K562 (cell line): ENCODE measurements around the gene NLRP6. TPM values are rescaled to one million over a fixed set of nuclear protein-coding genes. Genes with fewer than 3 reads are reported as not detected.
"Not testable (repeated sequence)": the region's sequence is repeated elsewhere in the genome, so short reads cannot be mapped to it uniquely, and the experiment has no call there.

Source experiments
- ATAC-seq: fragments of 200-7000 bp; cut with Tn5 transposase; 3 replicates; pipeline ENCODE4 v1.9.1; 2020; ENCODE audit warnings: moderate library complexity
- BruUV-seq: library from RNA; stranded (reverse); fragments of 400-500 nt; replicated peaks from 2 replicates; lab custom pipeline; 2021; lab: Mats Ljungman, UMichigan
- CTCF ChIA-PET: fragments of 300-600 bp; formaldehyde crosslinking; extraction: SDS; loops from one replicate; lab custom pipeline; 2021; ENCODE audit warnings: low intra/inter-chr PET ratio; lab: Yijun Ruan, JAX
- POLR2A ChIA-PET: fragments of 300-600, 350-650 bp; sonication (Branson Sonifier 250); formaldehyde crosslinking; extraction: SDS; loops from one replicate; lab custom pipeline; 2021; ENCODE audit warnings: antibody characterized with exemption, inconsistent platforms; lab: Yijun Ruan, JAX
- DNase-seq, 4 experiments: peaks; one replicate each; pipeline versions ENCODE4 v3.0.0 to v3.0.0-alpha.2; 2011 to 2018; ENCODE audit warnings: low spot score in 3 of 4, mixed read lengths in 3 of 4; ENCODE audit errors: extremely low read depth in 1 of 4
- FAIRE-seq: peaks from 2 replicates; lab custom pipeline; 2011; peaks lifted over from hg19 to GRCh38; lab: Jason Lieb, UNC
- H2AFZ ChIP-seq: 2 replicates; pipeline ENCODE4 v1.6.0; 2011; ENCODE audit warnings: low read depth, low read length, control low read depth, inconsistent platforms
- H3K27ac ChIP-seq: fragments of 200-600 bp; 3 replicates; pipeline ENCODE4 v1.8.0; 2011; ENCODE audit warnings: low read depth, mild to moderate bottlenecking, control low read depth, inconsistent platforms, low read length, moderate library complexity, mixed read lengths; ENCODE audit errors: extremely low read depth
- H3K27me3 ChIP-seq, 2 experiments: fragments of 300-600 bp in 1 of 2; 2 replicates in 1 of 2; 3 replicates in 1 of 2; pipeline versions ENCODE4 v1.6.0 to v1.8.0; 2011; ENCODE audit warnings: inconsistent platforms in 2 of 2, low read length in 2 of 2, mild to moderate bottlenecking in 1 of 2, mixed read lengths in 1 of 2, moderate library complexity in 1 of 2; ENCODE audit not compliant: control insufficient read depth in 2 of 2, insufficient read depth in 2 of 2
- H3K36me3 ChIP-seq: fragments of 300-600 bp; 3 replicates; pipeline ENCODE4 v1.8.0; 2011; ENCODE audit warnings: mild to moderate bottlenecking, low read length, inconsistent platforms; ENCODE audit not compliant: control insufficient read depth, insufficient read depth
- H3K4me1 ChIP-seq, 2 experiments: fragments of 200-600 bp in 1 of 2; replicated peaks in 1 of 2; 2 replicates in 1 of 2; 3 replicates in 1 of 2; pipeline versions ENCODE4 v1.5.1 to v1.8.0; 2011; ENCODE audit warnings: inconsistent platforms in 2 of 2, low read length in 2 of 2, mild to moderate bottlenecking in 1 of 2, mixed read lengths in 1 of 2, moderate library complexity in 1 of 2; ENCODE audit not compliant: control insufficient read depth in 2 of 2, insufficient read depth in 2 of 2
- H3K4me2 ChIP-seq: 2 replicates; pipeline ENCODE4 v1.6.1; 2011; ENCODE audit warnings: low read length, control low read depth, inconsistent platforms, mixed read lengths; ENCODE audit not compliant: insufficient read depth
- H3K4me3 ChIP-seq: fragments of 200-600 bp; sonication (generic), shearing (Covaris generic); 2 replicates; pipeline ENCODE4 v1.5.1; 2016; ENCODE audit warnings: control low read depth, inconsistent platforms
- H3K79me2 ChIP-seq: fragments of 200-600 bp; 3 replicates; pipeline ENCODE4 v1.8.0; 2011; ENCODE audit warnings: low read length, inconsistent platforms; ENCODE audit not compliant: control insufficient read depth, insufficient read depth
- H3K9ac ChIP-seq, 2 experiments: 2 replicates each; pipeline versions ENCODE4 v1.6.0 to v1.6.1; 2011; ENCODE audit warnings: low read depth in 2 of 2, low read length in 2 of 2, control low read depth in 1 of 2, inconsistent platforms in 1 of 2, mild to moderate bottlenecking in 1 of 2, mixed read lengths in 1 of 2; ENCODE audit not compliant: insufficient read depth in 1 of 2
- H3K9me1 ChIP-seq: one replicate; pipeline ENCODE4 v1.6.0; 2011; ENCODE audit warnings: inconsistent platforms, mild to moderate bottlenecking, low read length, moderate library complexity; ENCODE audit not compliant: control insufficient read depth, insufficient read depth
- H3K9me3 ChIP-seq: replicated peaks from 2 replicates; pipeline ENCODE4 v1.5.1; 2011; ENCODE audit warnings: low read depth, low read length, inconsistent platforms; ENCODE audit not compliant: control insufficient read depth, insufficient read depth
- H4K20me1 ChIP-seq: replicated peaks from 2 replicates; pipeline ENCODE4 v1.6.1; 2011; ENCODE audit warnings: low read length, inconsistent platforms, mixed read lengths; ENCODE audit not compliant: control insufficient read depth, insufficient read depth
- CBFA2T2 ChIP-seq: fragments of 450-650 bp; conservative IDR thresholded peaks from 2 replicates; pipeline ENCODE4 v1.6.1; 2017; ENCODE audit warnings: mild to moderate bottlenecking
- DMBX1 ChIP-seq: fragments of 250-450 bp; sonication (Bioruptor Pico); IDR thresholded peaks from 2 replicates; pipeline ENCODE4 v1.8.0; 2022; ENCODE audit warnings: inconsistent platforms, mild to moderate bottlenecking, moderate library complexity, borderline replicate concordance
- HDAC1 ChIP-seq, 2 experiments: fragments of 450-650 bp; IDR thresholded peaks; 2 replicates each; pipeline ENCODE4 v1.6.1; 2016 to 2017; ENCODE audit warnings: inconsistent platforms in 1 of 2, mild to moderate bottlenecking in 1 of 2, moderate library complexity in 1 of 2
- MAFF ChIP-seq: IDR thresholded peaks from 2 replicates; pipeline ENCODE4 v1.6.1; 2012; ENCODE audit warnings: low read length, improper control_type of control experiment
- NFIC ChIP-seq: fragments of 450-650 bp; IDR thresholded peaks from 2 replicates; pipeline ENCODE4 v1.6.1; 2017; ENCODE audit warnings: mild to moderate bottlenecking, inconsistent platforms
- NR2C1 ChIP-seq, 2 experiments: fragments of 450-650 bp; IDR thresholded peaks; 2 replicates each; pipeline ENCODE4 v1.6.1; 2017; ENCODE audit warnings: mild to moderate bottlenecking in 2 of 2, antibody characterized with exemption in 1 of 2, inconsistent platforms in 1 of 2, missing compliant biosample characterization in 1 of 2, missing genetic modification characterization in 1 of 2
- RBFOX2 ChIP-seq: fragments of 200-400 bp; formaldehyde crosslinking; IDR thresholded peaks from 2 replicates; pipeline ENCODE4 v1.6.1; 2017; ENCODE audit warnings: low read depth, mild to moderate bottlenecking, low read length, moderate library complexity
- TCF3 ChIP-seq: sonication (generic); formaldehyde crosslinking; IDR thresholded peaks from 2 replicates; pipeline ENCODE4 v1.4.0; 2020; ENCODE audit warnings: mild to moderate bottlenecking, missing genetic modification reagents
- USF1 ChIP-seq: sonication (generic); formaldehyde crosslinking; IDR thresholded peaks from 2 replicates; pipeline ENCODE4 v1.9.0; 2022; ENCODE audit warnings: mild to moderate bottlenecking, missing genetic modification reagents
- ZNF316 ChIP-seq: fragments of 450-650 bp; IDR thresholded peaks from 2 replicates; pipeline ENCODE4 v1.6.1; 2016
- ZNF766 ChIP-seq: fragments of 200-800 bp; sonication (Bioruptor generic); conservative IDR thresholded peaks from 2 replicates; pipeline ENCODE4 v1.6.1; 2016; ENCODE audit warnings: missing genetic modification characterization, missing compliant biosample characterization
- WGBS: fragments of 100-300 bp; shearing (Covaris generic); methylation state at CpG from one replicate; pipeline ENCODE4 v1.1.6; 2016; ENCODE audit warnings: low coverage, mixed read lengths; ENCODE audit not compliant: insufficient coverage; ENCODE audit errors: missing lambda C conversion rate; 5-methylcytosine and 5-hydroxymethylcytosine counted together
- in situ Hi-C: fragments of 300-500 bp; cut with MboI; formaldehyde crosslinking; loops from 4 replicates; pipeline ENCODE4 v1.15.0; 2018; ENCODE audit warnings: inconsistent platforms, mixed read lengths
- intact Hi-C: fragments of 100-400 bp; cut with micrococcal nuclease; formaldehyde crosslinking; loops from 2 replicates; pipeline ENCODE4 v1.14.2; 2022
- polyA plus RNA-seq, 8 experiments: library from polyadenylated mRNA; depleted of rRNA in 4 of 8; stranded (reverse) in 5 of 8; unstranded in 3 of 8; fragments of >200 nt; fragmentation: Nextera tagmentation in 2 of 8; fragmentation: Illumina TruSeq in 1 of 8; extraction: Ambion mirVana in 2 of 8; extraction: Trizol in 1 of 8; gene quantifications; 2 replicates each; pipeline versions ENCODE4 v1.2.1 to v1.2.3, GENCODE V29; 2011 to 2014; ENCODE audit warnings: inconsistent platforms in 1 of 8, missing spikeins in 1 of 8
- total RNA-seq, 7 experiments: library from RNA; depleted of rRNA in 6 of 7; stranded (reverse); fragments of >200 nt in 6 of 7; fragmentation: Illumina TruSeq in 2 of 7; extraction: Trizol in 2 of 7; gene quantifications; 2 replicates each; pipeline versions ENCODE4 v1.2.1 to v1.2.3, GENCODE V29; 2011 to 2021; ENCODE audit warnings: low replicate concordance in 1 of 7
- TF ChIP-seq, protein P1 (sequence below): fragments of 200-800 bp; sonication (Bioruptor generic); IDR thresholded peaks from 2 replicates; pipeline ENCODE4 v1.6.1; 2017; ENCODE audit warnings: missing genetic modification characterization, missing compliant biosample characterization
- TF ChIP-seq, protein P2 (sequence below): fragments of 450-650 bp; IDR thresholded peaks from 2 replicates; pipeline ENCODE4 v1.6.1; 2016

NLRP6 gene
- total and polyA plus RNA-seq, 9 of the 15 experiments (the other 6 are each of a cell fraction or from before 2014, with no cell fraction given) = 0.03 to 0.18 (median 0.15) TPM; not detected in 5

DNA sequence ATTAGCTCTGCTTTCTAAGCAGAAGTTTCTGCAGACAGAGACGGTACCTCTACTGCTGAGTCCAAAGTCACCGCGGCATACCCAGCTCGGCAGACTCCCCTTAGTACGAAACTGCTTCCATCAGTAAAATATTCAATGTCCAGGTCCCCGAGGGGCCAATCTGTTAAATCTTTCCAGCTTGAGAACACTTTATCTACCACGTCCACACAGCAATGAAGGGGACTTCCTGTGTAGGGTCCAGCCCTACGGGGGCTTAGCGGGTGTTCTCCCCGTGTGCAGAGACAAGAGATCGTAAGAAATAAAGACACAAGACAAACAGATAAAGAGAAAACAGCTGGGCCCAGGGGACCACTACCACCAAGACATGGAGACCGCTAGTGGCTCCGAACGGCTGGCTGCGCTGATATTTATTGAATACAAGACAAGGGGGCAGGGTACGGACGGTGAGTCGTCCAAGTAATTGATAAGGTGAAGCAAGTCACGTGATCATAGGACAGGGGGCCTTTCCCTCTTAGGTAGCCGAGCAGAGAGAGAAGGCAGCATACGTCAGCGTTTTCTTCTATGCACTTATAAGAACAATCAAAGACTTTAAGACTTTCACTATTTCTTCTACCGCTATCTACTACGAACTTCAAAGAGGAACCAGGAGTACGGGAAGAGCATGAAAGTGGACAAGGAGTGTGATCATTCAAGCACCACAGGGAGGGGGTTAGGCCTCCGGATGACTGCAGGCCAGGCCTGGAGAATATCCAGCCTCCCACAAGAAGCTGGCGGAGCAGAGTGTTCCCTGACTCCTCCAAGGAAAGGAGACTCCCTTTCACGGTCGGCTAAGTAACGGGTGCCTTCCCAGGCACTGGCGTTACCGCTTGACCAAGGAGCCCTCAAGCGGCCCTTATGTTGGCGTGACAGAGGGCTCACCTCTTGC lies 46.6 kb downstream of the NLRP6 start:
- H3K36me3 ChIP-seq; intact Hi-C loops; H3K27me3 ChIP-seq; in situ Hi-C loops; BruUV-seq; H3K9me1 ChIP-seq; H4K20me1 ChIP-seq; CTCF ChIA-PET; H3K9me3 ChIP-seq; TF ChIP-seq NR2C1 (tag; IDR thresholded peaks at IDR 0.05): not testable (repeated sequence)
- POLR2A ChIA-PET = interaction anchor here (0.6 to 1.5 kb wide), 8 partner anchors 8 to 136 kb away, joined by 3 to 7 read pairs (median 3); no protein-coding TSS in a partner anchor
- Histone ChIP-seq H3K4me2 (peak overlapping the region; percentile 77), H3K79me2 (peaks cover 39% of the 10 kb centered on the region), H3K4me1 (peaks cover 43 to 55% of the 10 kb centered on the region in 2 experiments), H2AFZ (peak overlapping the region; percentile 86), H3K4me3 (peak overlapping the region; percentile 28; the same call in 1 of the 2 replicates), H3K27ac (peak overlapping the region; percentile 88), H3K9ac (peak overlapping the region; percentile 15 to 61; a peak in 3 of 4 replicates)
- ATAC-seq (peak; percentile 7; the same call in 2 of the 3 replicates), FAIRE-seq (peak; percentile 49), DNase-seq (peak in 3 of 4 experiments; percentile 47 to 86 (median 49))
- WGBS = 1% methylated on average over 26 of the region's 34 CpGs
- TF ChIP-seq CBFA2T2 (peak; percentile 92), ZNF766 (CRISPR knock-in tag) (peak; percentile 73), TCF3 (CRISPR knock-in tag) (peak; percentile 11; the same call in 1 of the 2 replicates), NFIC (peak; percentile 36; the same call in 1 of the 2 replicates), ZNF316 (peak; percentile 95), NR2C1 (IDR thresholded peaks at IDR 0.05) (peak; percentile 39; the same call in 1 of the 2 replicates), HDAC1 (IDR thresholded peaks at IDR 0.05) (0 out of 4 replicates have a peak, but pooled peaks of 1 of the 2 experiments have one; percentile 33), MAFF (peak; percentile 58), USF1 (CRISPR knock-in tag) (peak; percentile 88), RBFOX2 (peak; percentile 39; the same call in 1 of the 2 replicates), DMBX1 (CRISPR knock-in tag) (peak; percentile 44; the same call in 1 of the 2 replicates)
- TF ChIP-seq, protein P1, sequence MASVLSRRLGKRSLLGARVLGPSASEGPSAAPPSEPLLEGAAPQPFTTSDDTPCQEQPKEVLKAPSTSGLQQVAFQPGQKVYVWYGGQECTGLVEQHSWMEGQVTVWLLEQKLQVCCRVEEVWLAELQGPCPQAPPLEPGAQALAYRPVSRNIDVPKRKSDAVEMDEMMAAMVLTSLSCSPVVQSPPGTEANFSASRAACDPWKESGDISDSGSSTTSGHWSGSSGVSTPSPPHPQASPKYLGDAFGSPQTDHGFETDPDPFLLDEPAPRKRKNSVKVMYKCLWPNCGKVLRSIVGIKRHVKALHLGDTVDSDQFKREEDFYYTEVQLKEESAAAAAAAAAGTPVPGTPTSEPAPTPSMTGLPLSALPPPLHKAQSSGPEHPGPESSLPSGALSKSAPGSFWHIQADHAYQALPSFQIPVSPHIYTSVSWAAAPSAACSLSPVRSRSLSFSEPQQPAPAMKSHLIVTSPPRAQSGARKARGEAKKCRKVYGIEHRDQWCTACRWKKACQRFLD (CRISPR knock-in tag) = 0 out of 2 replicates have a peak, but pooled peaks have one; percentile 26
- TF ChIP-seq, protein P2, sequence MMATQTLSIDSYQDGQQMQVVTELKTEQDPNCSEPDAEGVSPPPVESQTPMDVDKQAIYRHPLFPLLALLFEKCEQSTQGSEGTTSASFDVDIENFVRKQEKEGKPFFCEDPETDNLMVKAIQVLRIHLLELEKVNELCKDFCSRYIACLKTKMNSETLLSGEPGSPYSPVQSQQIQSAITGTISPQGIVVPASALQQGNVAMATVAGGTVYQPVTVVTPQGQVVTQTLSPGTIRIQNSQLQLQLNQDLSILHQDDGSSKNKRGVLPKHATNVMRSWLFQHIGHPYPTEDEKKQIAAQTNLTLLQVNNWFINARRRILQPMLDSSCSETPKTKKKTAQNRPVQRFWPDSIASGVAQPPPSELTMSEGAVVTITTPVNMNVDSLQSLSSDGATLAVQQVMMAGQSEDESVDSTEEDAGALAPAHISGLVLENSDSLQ = 0 out of 2 replicates have a peak, but pooled peaks have one; percentile 15
